ENCODE data around the gene RAB18. TPM values are rescaled to one million over a fixed set of nuclear protein-coding genes. Genes with fewer than 3 reads are reported as not detected.

Gene RAB18
- total RNA-seq, 1 experiment from 2014 or later: 89.4 TPM

DNA sequence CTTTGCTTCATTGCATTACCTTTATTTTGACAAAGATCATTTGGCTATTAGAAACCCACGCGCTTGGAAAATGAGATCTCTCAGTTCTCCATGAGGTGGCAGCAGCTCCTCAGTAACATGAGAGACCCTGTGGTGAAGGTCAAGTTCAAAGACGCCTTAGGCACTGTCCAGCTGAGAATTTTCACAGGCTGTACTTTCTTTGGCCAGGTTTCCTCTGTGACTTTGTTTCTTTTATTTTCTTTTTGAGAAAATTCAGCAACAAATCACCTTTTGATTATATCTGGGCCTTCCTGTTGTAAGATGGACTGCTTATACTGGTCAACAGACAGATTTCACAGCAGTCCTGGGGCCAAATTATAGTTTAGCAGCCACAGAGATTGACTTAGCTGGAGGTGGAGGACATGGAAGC, 54.5 kb downstream of the RAB18 start:
- WGBS (ENCODE audit: extremely low coverage, insufficient read length, low lambda C conversion rate): no CpG with 5 or more reads among the region's 3 CpGs
- H3K4me3 Mint-ChIP-seq: no peak overlapping the region
- no peaks in the 10 kb centered on the region for H3K9me3 ChIP-seq (ENCODE audit: control insufficient read depth, low read depth, low read length)
- H2BK20ac ChIP-seq (ENCODE audit: low read depth, low read length, poor library complexity, severe bottlenecking): no peak overlapping the region
- no peak overlapping the region for H4K91ac ChIP-seq (ENCODE audit: insufficient read length, low read depth, low read length)
- no peak overlapping the region for H3K56ac ChIP-seq (ENCODE audit: insufficient read length, low read depth, low read length)
- H2AK5ac ChIP-seq (ENCODE audit: insufficient read length, low read length): no peak overlapping the region
- no peaks in the 10 kb centered on the region for H3K36me3 Mint-ChIP-seq (ENCODE audit: insufficient read depth in 1 of 3, low read depth in 3 of 3)
- no peak overlapping the region for H3K27ac ChIP-seq (ENCODE audit: insufficient read length, low read depth, low read length)
- H3K23ac ChIP-seq (ENCODE audit: insufficient read length, low read depth, low read length): no peak overlapping the region
- no peak overlapping the region for H2BK15ac ChIP-seq (ENCODE audit: low read depth, low read length)
- no peak overlapping the region for H3K4ac ChIP-seq (ENCODE audit: low read depth, low read length)
- H2AFZ ChIP-seq (ENCODE audit: low read length): no peak overlapping the region
- TF ChIP-seq, protein P1, sequence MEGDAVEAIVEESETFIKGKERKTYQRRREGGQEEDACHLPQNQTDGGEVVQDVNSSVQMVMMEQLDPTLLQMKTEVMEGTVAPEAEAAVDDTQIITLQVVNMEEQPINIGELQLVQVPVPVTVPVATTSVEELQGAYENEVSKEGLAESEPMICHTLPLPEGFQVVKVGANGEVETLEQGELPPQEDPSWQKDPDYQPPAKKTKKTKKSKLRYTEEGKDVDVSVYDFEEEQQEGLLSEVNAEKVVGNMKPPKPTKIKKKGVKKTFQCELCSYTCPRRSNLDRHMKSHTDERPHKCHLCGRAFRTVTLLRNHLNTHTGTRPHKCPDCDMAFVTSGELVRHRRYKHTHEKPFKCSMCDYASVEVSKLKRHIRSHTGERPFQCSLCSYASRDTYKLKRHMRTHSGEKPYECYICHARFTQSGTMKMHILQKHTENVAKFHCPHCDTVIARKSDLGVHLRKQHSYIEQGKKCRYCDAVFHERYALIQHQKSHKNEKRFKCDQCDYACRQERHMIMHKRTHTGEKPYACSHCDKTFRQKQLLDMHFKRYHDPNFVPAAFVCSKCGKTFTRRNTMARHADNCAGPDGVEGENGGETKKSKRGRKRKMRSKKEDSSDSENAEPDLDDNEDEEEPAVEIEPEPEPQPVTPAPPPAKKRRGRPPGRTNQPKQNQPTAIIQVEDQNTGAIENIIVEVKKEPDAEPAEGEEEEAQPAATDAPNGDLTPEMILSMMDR (conservative IDR thresholded peaks at IDR 0.05): peak; percentile 86
- H2BK5ac ChIP-seq (ENCODE audit: insufficient read length, low read length): no peak overlapping the region
- H3K27ac Mint-ChIP-seq: no peak overlapping the region
- H3K4me1 ChIP-seq (ENCODE audit: insufficient read depth, low read length): no peaks in the 10 kb centered on the region
- H3K27me3 ChIP-seq (ENCODE audit: insufficient read depth, low read length): no peaks in the 10 kb centered on the region
- H4K8ac ChIP-seq (replicated peaks; ENCODE audit: insufficient read length, low read depth, low read length): no peak overlapping the region
- DNase-seq: peak; percentile 61
- H3K79me2 ChIP-seq (ENCODE audit: insufficient read depth, low read length): no peaks in the 10 kb centered on the region
- H4K5ac ChIP-seq (ENCODE audit: insufficient read length, low read depth, low read length): no peak overlapping the region
- no peaks in the 10 kb centered on the region for H3K9me3 Mint-ChIP-seq
- no peak overlapping the region for H3K9ac ChIP-seq (ENCODE audit: extremely low read depth, insufficient read length, low read length)
- no peak overlapping the region for H3T11ph ChIP-seq (ENCODE audit: low read length)
- no peak overlapping the region for H2BK120ac ChIP-seq (ENCODE audit: low read depth, low read length, poor library complexity, severe bottlenecking)
- no peaks in the 10 kb centered on the region for H3K23me2 ChIP-seq (ENCODE audit: insufficient read length, low read depth, low read length, poor library complexity, severe bottlenecking)
- no peaks in the 10 kb centered on the region for H3K79me1 ChIP-seq (ENCODE audit: insufficient read depth, low read depth, low read length, poor library complexity, severe bottlenecking)
- no peak overlapping the region for H3K18ac ChIP-seq (ENCODE audit: insufficient read length, low read depth, low read length)
- no peak overlapping the region for H3K14ac ChIP-seq (ENCODE audit: insufficient read depth, low read length)
- no peaks in the 10 kb centered on the region; the same call in 1 of the 2 replicates for H3K27me3 Mint-ChIP-seq (ENCODE audit: low read depth)
- no peak overlapping the region for H3K4me2 ChIP-seq (ENCODE audit: insufficient read depth, insufficient read length, low read length)
- H3K4me1 Mint-ChIP-seq: peaks cover 9 to 12% of the 10 kb centered on the region in 2 experiments
- H4K20me1 ChIP-seq (ENCODE audit: control insufficient read depth, insufficient read depth, insufficient read length): no peaks in the 10 kb centered on the region
- no peak overlapping the region for H2BK12ac ChIP-seq (ENCODE audit: insufficient read length, low read depth, low read length)
